ENCODE measurements around the gene AKR1D1. TPM values are rescaled to one million over a fixed set of nuclear protein-coding genes. Genes with fewer than 3 reads are reported as not detected.
A peak's percentile ranks its signal among the peaks of the same experiment; 100 is the strongest.

Gene AKR1D1
- total RNA-seq, 2 donors from 2014 or later = not detected

GRCh38 chr7:138151731-138152577, 75.7 kb downstream of the AKR1D1 start:
- ATAC-seq = no peak
- no peak for DNase-seq
- intact Hi-C loops (cut with DNase I, micrococcal nuclease) = no loop called here

DNA sequence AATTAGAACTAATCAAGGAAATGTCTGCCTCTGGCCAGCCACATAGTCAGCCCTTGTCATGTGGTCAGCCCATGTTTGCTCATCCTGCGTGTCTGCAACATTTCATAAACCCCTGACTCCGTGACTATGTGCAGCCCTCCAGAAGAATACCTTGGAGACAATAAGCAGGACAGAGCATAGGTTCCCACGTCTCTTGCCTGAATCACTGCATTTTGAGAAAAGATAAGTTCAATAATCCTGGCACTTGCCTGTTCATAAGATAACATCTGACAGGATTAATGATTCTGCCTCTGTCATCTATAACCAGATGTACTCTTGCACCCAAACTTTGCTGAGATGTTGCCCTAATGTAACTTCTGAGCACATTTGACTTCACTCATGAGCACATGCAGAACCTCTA, 78.4 kb downstream of the AKR1D1 start:
- intact Hi-C loops (cut with DNase I, micrococcal nuclease) = no loop called here
- DNase-seq (no peak), ATAC-seq (no peak)

- no peak for ATAC-seq
- intact Hi-C loops (cut with DNase I, micrococcal nuclease) = no loop called here
Measured at GRCh38 chr7:138157702-138158101, 81.4 kb downstream of the AKR1D1 start.

GRCh38 chr7:138158739-138159528, 82.7 kb downstream of the AKR1D1 start:
- DNase-seq (no peak), ATAC-seq (no peak)
- intact Hi-C loops (cut with DNase I, micrococcal nuclease) = no loop called here

More at GRCh38 chr7:138157702-138158101, 81.4 kb downstream of the AKR1D1 start:
- no peak for DNase-seq

GRCh38 chr7:138161600-138162081, 85.4 kb downstream of the AKR1D1 start:
- intact Hi-C loops (cut with DNase I, micrococcal nuclease) = loop anchor here in 1 of 2 donors (10.0 kb wide), 1 partner anchor 573 kb away; no protein-coding TSS in a partner anchor
- DNase-seq (peak; percentile 82 to 83), ATAC-seq (peak; percentile 97)

DNA sequence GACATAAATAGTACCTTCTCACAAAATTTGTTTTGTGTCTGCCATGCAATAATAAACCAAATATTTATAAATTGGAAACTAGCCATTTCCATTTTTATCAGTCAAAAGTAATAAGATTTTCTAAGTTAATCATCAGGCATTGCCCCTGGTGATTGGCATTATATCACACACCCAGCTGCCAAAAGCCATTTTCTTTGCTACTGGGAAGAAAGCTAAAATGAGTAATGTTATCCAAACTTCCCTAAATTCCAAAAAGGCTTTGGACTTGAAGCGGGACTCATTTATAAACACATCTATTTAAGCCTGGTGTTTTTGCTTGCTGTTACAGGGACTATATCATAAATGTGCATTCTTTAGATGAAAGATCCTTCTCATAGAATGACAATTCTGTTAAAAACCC, 86.0 kb downstream of the AKR1D1 start:
- intact Hi-C loops (cut with DNase I, micrococcal nuclease) = loop anchor here in 1 of 2 donors (10.0 kb wide), 1 partner anchor 573 kb away; no protein-coding TSS in a partner anchor
- ATAC-seq = no peak
- no peak for DNase-seq

DNA sequence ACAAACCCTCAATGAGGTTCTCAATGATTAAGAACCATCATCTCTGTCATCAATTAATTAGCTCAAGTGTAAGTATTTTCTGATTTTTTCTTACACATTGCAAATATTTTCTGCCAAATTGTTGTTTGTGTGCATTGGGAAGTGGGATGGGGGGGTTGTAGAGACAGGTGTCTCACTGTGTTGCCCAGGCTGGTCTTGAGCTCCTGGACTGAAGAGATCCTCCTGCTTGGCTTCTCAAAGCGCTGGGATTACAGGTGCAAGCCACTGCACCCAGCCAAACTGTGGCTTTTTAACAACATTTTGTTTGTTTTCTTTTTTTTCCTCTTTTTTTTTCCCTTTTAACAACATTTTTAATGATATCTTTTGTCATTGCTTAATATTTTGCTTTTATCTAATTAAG, 87.5 kb downstream of the AKR1D1 start:
- ATAC-seq (no peak), DNase-seq (no peak)
- intact Hi-C loops (cut with DNase I, micrococcal nuclease) = loop anchor here in 1 of 2 donors (10.0 kb wide), 1 partner anchor 571 kb away; no protein-coding TSS in a partner anchor

GRCh38 chr7:138164804-138165203, 88.5 kb downstream of the AKR1D1 start:
- DNase-seq (no peak), ATAC-seq (no peak)
- intact Hi-C loops (cut with DNase I, micrococcal nuclease) = loop anchor here in 1 of 2 donors (10.0 kb wide), 1 partner anchor 570 kb away; no protein-coding TSS in a partner anchor

GRCh38 chr7:138166681-138167080, 90.4 kb downstream of the AKR1D1 start:
- ATAC-seq = no peak
- intact Hi-C loops (cut with DNase I, micrococcal nuclease) = loop anchor here in 1 of 2 donors (10.0 kb wide), 1 partner anchor 568 kb away; no protein-coding TSS in a partner anchor

DNA sequence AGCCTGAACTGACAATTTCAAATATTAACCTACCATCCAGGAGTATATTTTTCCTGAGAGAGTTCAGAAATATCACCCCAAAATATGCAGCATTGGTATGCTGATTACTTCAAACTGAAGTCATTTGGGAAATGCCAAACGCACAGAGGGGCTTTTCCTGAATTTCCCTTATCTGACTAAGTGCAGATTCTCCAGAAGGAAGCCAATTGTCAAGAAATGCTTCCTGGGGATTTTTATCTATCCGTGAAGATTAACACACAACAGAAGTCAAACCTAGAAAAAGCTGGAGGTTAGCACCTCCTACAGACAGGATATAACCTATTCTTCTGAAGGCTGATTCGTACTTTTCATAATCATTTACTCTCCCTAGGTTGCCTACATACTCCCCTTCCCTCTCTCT, 91.0 kb downstream of the AKR1D1 start:
- ATAC-seq (no peak), DNase-seq (no peak)
- intact Hi-C loops (cut with DNase I, micrococcal nuclease) = loop anchor here in 1 of 2 donors (10.0 kb wide), 1 partner anchor 568 kb away; no protein-coding TSS in a partner anchor

More at GRCh38 chr7:138166681-138167080, 90.4 kb downstream of the AKR1D1 start:
- no peak for DNase-seq

- no peak for DNase-seq
- intact Hi-C loops (cut with DNase I, micrococcal nuclease) = loop anchor here in 1 of 2 donors (10.0 kb wide), 1 partner anchor 567 kb away; no protein-coding TSS in a partner anchor
- ATAC-seq = no peak
Measured at GRCh38 chr7:138167869-138168296, 91.6 kb downstream of the AKR1D1 start.

Other genes starting within 250 kb of the AKR1D1 start
- under 1 TPM; 0.24 to 0.34 TPM for gene DGKI, start 229.5 kb upstream of the AKR1D1 start, total RNA-seq
- gene CREB3L2, start 74.4 kb upstream of the AKR1D1 start, total RNA-seq = 10 to 100 TPM; 39.2 to 41.5 TPM

Data from left colon (tissue), 2 donors.